Activated CD8-positive, alpha-beta memory T cell treated with anti-CD3 and anti-CD28 coated beads for 48 hours (primary cell): ENCODE results near the gene APOL1.
"Not testable (repeated sequence)": the region's sequence is repeated elsewhere in the genome, so short reads cannot be mapped to it uniquely, and the experiment has no call there.

Experiments used
- DNase-seq, 3 experiments: peaks; one replicate each; pipeline ENCODE4 v3.0.0-alpha.2; 2020; ENCODE audit warnings: low read depth in 2 of 3, low spot score in 2 of 3

APOL1 gene

DNA sequence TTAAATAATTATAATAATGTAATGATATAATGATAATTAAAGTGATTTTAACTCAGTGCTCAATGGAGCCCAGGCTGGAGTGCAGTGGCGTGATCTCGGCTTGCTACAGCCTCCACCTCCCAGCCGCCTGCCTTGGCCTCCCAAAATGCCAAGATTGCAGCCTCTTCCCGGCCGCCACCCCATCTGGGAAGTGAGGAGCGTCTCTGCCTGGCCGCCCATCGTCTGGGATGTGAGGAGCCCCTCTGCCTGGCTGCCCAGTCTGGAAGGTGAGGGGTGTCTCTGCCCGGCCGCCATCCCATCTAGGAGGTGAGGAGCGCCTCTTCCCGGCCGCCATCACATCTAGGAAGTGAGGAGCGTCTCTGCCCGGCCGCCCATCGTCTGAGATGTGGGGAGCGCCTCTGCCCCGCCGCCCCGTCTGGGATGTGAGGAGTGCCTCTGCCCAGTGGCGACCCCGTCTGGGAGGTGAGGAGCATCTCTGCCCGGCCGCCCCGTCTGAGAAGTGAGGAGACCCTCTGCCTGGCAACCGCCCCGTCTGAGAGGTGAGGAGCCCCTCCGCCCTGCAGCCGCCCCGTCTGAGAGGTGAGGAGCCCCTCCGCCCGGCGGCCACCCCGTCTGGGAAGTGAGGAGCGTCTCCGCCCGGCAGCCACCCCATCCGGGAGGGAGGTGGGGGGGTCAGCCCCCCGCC is 37.6 kb downstream of the APOL1 start:
- DNase-seq: not testable (repeated sequence)

DNA sequence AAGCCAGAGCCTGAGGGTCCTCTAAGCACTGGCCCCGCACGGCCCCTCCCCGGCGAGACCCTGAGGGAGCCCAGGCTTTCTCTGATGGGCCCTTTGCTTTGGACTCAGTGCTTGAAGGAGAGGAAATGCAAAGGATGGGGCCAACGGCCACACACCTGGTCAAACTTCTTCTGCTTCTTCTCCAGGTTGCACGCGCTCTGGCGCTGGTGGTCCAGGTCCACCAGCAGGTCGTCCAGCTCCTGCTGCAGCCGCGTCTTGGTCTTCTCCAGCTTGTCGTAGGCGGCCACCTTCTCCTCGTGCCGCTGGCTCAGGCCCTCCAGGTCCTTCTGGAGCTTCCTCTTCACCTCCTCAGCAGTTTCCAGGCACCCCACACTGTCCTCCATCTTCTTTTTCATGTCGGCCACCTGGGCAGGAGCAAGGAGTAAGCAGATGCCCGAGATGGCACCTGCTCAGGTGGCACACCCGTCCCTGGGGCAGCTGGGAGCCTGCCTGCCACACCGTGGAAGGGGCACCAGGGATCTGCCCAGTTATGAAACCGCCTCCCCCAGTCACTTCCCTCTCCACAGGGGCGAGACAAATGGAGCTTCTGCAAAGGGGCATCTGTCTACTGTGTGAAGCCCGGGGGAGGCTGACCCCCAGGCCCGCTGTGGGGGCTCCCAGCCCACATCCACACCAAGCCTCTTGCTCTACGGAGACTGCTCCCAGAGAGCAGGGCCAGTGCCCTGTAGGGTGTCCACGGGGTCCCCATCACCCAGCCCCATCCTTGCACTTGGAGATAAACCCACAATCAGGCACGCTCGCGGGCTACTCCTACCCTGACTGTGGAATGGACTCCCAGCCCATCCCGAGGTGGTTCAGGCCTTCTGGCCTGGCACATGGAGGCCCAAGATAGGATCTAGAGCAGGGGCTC is 39.2 kb downstream of the APOL1 start:
- no peak for DNase-seq

GRCh38 chr22:36292823-36293530 is 40.0 kb downstream of the APOL1 start:
- DNase-seq: no peak

GRCh38 chr22:36293606-36294292 is 40.8 kb downstream of the APOL1 start:
- no peak for DNase-seq

DNA sequence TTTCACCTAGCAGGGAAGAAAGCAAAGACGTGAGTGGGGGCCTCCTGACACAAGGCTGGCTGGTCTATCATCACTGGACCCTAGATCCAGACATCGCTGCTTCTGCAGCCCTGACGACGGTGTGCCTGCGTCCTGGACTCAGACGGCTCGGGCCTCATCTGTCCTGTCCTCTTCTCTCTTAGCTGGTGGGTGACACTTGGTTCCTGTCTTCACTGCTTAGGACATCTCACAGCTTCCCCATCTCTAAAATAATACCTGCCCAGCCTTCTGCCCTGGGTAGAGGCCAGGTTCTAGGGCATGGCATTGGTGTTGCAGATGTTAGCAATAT is 41.3 kb downstream of the APOL1 start:
- DNase-seq: no peak

DNA sequence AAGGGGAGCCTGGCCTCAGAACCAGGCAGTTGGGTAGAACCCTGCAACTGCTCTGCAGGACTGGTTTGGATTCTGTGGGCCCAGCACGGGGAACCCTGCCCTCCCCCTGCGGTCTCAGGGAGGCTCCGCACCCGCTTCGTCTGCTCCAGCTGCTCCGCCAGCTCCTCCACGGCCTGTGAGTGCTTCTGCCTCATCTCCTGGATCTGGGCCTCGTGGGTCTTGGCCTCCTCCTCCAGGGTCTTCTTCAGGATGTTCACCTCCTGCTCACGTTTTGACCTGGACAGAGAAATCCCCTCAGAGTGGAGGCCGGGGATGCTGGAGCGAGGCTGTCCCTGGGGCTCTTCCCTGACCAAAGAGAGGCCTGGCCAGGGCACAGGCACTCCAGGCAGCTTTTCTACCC is 41.9 kb downstream of the APOL1 start:
- no peak for DNase-seq

DNA sequence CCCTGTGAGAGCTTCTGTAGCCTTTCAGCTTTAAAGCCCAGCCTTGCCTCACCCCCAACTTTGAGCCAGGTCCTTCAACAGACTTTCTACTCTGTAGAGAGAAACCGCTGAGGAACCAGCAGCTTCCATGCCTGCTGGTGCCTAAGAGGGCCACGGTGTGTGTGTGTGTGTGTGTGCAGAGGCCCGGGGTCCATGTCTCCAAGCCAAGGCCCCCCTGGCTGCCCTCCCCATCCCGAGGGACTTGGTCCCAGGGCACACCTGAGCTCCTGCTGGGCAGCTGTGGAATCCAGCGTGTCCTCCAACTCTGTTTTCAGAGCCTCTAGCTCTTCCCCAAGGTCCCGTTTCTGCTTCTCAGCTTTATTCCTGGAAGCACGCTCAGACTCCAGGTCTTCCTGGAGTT is 42.3 kb downstream of the APOL1 start:
- no peak for DNase-seq

DNA sequence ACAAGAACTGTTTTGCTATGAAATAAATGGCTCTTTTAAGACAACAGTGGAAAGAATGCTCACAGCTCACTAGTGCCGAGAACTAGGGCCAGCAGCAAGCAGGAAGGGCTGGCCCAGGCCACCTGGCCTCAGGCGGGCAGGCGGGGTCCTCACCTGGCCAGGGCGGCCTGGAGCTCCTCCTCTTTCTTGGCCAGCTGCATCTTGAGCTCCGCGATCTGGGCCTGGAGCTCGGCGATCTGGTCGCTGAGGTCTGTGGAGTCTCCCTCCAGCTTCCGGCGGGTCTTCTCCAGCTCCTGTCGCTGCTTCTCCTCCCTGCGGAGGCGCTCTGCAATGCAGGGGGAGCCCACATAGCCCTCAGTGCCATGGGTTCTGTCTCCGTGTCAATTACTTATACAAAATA is 43.8 kb downstream of the APOL1 start:
- no peak for DNase-seq

- no peak for DNase-seq
Observed at GRCh38 chr22:36297568-36297967, 44.6 kb downstream of the APOL1 start.

DNA sequence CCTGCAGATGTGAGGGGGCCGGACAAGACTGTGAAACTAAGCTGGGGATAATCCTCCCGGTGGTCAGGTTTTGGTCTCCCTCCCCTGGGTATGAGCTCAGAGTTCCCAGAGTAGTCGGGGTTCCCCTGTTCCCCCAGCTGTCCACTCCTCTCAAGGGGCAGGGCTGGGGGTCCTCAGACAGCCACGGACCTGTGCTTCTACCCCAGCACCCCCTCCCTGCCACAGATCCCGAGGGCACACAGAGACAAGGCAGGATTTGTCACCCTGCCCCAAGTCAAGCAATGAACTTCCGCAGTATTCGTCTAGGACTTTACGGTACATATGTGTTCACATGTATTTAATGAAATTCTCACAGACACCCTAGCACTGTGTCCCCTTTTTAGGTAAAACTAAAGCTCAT is 45.2 kb downstream of the APOL1 start:
- no peak for DNase-seq

DNA sequence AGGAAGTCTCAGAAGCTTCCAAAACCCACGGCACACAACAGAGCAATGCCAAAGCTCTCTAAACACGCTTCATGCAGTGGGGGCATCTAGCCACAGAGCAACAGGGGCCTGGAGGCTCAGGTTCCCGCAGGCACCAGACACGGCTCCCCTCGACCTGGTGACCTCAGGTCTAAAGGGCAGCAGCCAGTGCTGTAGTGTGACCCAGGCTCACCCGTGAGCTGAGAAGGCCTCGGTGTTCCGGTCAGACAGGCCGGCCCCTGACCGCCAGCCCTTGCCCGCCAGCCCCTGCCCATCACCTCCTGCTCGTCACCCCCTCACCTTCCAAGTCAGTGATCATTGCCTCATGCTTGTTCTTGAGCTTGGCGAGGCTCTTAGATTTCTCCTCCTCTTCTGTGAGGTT is 45.7 kb downstream of the APOL1 start:
- no peak for DNase-seq

- no peak for DNase-seq
Observed at GRCh38 chr22:36299295-36299694, 46.4 kb downstream of the APOL1 start.

- DNase-seq: no peak
Observed at GRCh38 chr22:36299911-36300310, 47.0 kb downstream of the APOL1 start.

- DNase-seq: no peak
Observed at GRCh38 chr22:36300396-36301212, 47.7 kb downstream of the APOL1 start.

- DNase-seq: peak; percentile 39 to 67 (median 62)
Observed at GRCh38 chr22:36301384-36301828, 48.5 kb downstream of the APOL1 start.

GRCh38 chr22:36301851-36302250 is 48.9 kb downstream of the APOL1 start:
- DNase-seq: no peak

- no peak for DNase-seq
Observed at GRCh38 chr22:36302439-36303114, 49.6 kb downstream of the APOL1 start.

DNA sequence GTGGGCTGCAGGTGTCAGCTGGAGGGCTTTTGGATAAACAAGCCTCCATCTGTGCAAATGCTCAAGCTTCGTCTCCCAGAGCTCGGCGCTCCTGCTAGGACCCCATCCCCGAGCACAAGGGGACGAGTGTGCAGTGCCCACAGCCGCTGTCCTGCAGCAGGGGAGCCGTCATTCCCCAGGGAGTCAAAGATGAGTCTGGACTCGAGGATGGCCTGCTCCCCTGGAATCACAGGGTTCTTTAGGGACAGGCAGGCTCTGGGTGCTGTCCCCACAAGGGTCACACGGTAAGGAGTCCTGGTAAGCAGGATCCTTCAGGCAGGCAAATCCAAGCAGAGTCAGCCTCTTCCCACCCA is 50.2 kb downstream of the APOL1 start:
- DNase-seq: no peak

DNA sequence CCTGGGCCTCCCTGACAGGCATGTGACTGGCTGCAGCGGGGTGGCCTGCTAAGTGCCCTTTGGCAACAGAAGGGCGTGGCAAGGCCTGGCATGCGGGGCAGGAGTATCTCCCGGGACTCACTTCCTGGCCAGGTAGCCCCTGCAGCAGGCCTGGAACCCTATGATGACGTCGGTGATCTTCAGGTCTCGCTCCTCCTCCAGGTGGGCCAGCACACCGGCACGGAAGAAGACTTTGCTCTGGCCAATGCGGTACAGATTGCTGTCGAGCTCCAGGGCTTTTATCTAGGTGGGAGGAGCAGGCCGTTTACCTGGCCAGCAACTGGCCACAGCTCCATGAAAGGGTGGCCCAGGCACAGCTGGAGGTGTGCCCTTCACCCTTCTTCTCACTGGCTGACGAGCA is 50.9 kb downstream of the APOL1 start:
- DNase-seq: no peak

DNA sequence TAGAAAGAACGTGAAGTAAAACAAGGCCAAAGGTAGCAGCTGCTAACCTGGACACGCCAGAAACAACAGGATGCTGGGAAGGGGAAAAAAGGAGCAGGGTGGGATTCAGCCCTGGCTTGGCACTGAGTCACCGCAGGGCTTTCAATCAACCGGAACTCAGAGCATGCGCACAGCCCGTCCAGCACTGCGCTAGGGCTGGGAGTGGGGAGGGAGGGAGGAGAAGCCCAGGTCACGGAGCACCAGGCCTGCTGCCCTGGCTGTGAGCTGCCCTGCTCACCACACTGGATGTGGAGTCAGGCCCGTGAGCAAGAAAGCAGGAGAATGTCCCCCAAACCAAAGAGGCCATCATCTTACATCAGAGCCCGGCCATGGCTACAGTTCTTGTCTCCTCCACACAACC is 51.5 kb downstream of the APOL1 start:
- no peak for DNase-seq
